ENCODE data around the gene RNF217.

The RNF217 gene

GRCh38 chr6:124955108-124955856, 7.0 kb upstream of the RNF217 start:
- no peak overlapping the region for H3K4me3 ChIP-seq (ENCODE audit: low read depth, low read length)
- DNase-seq (ENCODE audit: low read depth), result peak; percentile 61
- TF ChIP-seq, protein P1, sequence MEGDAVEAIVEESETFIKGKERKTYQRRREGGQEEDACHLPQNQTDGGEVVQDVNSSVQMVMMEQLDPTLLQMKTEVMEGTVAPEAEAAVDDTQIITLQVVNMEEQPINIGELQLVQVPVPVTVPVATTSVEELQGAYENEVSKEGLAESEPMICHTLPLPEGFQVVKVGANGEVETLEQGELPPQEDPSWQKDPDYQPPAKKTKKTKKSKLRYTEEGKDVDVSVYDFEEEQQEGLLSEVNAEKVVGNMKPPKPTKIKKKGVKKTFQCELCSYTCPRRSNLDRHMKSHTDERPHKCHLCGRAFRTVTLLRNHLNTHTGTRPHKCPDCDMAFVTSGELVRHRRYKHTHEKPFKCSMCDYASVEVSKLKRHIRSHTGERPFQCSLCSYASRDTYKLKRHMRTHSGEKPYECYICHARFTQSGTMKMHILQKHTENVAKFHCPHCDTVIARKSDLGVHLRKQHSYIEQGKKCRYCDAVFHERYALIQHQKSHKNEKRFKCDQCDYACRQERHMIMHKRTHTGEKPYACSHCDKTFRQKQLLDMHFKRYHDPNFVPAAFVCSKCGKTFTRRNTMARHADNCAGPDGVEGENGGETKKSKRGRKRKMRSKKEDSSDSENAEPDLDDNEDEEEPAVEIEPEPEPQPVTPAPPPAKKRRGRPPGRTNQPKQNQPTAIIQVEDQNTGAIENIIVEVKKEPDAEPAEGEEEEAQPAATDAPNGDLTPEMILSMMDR (conservative IDR thresholded peaks at IDR 0.05; ENCODE audit: low read depth, low read length), result no peak

DNA sequence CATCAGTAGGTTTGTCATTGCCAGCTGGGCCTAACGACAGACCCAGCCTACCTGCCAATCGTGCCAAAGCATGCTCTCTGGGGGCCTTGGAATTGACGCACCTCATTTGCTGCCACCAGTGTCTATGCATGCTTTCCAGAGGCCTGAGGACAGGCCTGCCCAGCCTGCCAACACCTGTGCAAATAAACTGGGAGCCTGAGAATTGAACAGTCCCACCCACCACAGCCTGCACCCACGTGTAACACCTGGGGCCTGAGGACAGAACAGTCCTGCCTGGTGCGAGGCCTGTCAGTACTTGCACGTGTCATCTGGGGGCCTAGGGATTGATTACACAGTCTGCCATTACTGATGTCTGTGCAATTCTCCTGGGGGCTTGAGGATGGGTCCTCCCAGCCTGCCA, 6.2 kb upstream of the RNF217 start:
- no peak for DNase-seq (ENCODE audit: low read depth)
- TF ChIP-seq, protein P1 (conservative IDR thresholded peaks at IDR 0.05; ENCODE audit: low read depth, low read length), result no peak
- no peak overlapping the region for H3K4me3 ChIP-seq (ENCODE audit: low read depth, low read length)

DNA sequence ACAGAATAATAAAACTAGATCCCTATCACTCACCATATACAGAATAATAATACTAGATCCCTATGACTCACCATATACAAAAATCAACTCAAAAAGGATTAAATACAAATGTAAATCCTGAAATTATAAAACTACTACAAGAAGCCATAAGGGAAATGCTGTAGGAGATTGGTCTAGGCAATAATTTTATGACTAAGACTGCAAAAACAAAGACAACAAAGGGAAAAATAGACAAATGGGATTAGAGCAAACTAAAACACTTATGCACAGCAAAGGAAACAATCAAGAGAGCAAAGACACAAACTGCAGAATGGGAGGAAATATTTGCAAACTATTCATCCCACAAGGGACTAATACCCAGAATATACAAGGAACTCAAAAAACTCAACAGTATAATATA, 4.1 kb upstream of the RNF217 start:
- TF ChIP-seq, protein P1 (conservative IDR thresholded peaks at IDR 0.05; ENCODE audit: low read depth, low read length), result no peak
- no peak for DNase-seq (ENCODE audit: low read depth)
- H3K4me3 ChIP-seq (ENCODE audit: low read depth, low read length), result no peak overlapping the region

DNA sequence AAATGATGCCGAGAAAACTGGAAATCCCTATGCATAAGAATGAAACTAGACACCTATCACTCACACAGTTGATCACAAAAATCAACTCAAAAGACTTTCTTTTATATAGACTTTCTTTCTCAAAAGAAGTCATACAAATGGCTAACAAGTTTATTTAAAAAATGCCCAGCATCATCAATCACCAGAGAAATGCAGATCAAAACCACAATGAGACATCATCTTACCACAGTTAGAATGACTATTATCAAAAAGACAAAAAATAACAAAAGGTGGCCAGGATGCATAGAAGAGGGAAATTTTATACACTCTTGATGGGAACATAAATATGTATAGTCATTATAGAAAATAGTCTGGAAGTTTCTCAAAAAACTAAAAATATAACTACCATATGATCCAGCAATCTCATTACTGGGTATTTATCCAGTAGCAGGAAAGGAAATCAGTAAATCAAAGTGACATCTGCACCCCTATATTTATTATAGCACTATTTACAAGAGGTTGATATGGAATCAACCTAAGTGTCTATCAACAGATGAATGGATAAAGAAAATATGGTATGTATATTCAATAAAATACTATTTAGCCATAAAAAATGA, 3.4 kb upstream of the RNF217 start:
- peak; percentile 62 for DNase-seq (ENCODE audit: low read depth)
- TF ChIP-seq, protein P1 (conservative IDR thresholded peaks at IDR 0.05; ENCODE audit: low read depth, low read length), result no peak
- H3K4me3 ChIP-seq (ENCODE audit: low read depth, low read length), result no peak overlapping the region

GRCh38 chr6:124960757-124961463, 1.3 kb upstream of the RNF217 start:
- no peak for DNase-seq (ENCODE audit: low read depth)
- H3K4me3 ChIP-seq (ENCODE audit: low read depth, low read length), result peak overlapping the region; percentile 79
- TF ChIP-seq, protein P1 (conservative IDR thresholded peaks at IDR 0.05; ENCODE audit: low read depth, low read length), result no peak

DNA sequence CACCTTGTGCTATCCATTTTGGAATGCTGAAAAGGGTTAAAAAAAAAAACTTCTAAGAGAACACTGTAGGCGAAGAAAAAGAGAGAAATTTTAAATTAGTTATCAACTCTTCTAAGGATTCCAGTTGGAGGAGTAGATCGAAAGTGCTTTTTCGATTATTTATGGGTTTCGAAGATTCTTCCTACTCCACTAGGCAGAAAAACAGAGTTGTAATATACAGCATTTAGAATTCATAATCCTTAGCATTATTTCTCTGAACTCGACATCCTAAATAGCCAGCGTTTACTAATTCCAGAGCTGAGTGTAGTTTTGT, 817 bp upstream of the RNF217 start:
- H3K4me3 ChIP-seq (ENCODE audit: low read depth, low read length), result peak overlapping the region; percentile 79
- TF ChIP-seq, protein P1 (conservative IDR thresholded peaks at IDR 0.05; ENCODE audit: low read depth, low read length), result no peak
- DNase-seq (ENCODE audit: low read depth), result no peak
